Endodermal cell (in vitro differentiated cells): ENCODE results near the gene PURB. TPM values are rescaled to one million over a fixed set of nuclear protein-coding genes. Genes with fewer than 3 reads are reported as not detected.
"Not testable (repeated sequence)": the region's sequence is repeated elsewhere in the genome, so short reads cannot be mapped to it uniquely, and the experiment has no call there.

Experiments
- DNase-seq: peaks from one replicate; pipeline ENCODE4 v3.0.0-alpha.2; 2017
- H3K27ac ChIP-seq: 2 replicates; pipeline ENCODE4 v1.5.1; 2013; ENCODE audit warnings: mild to moderate bottlenecking, low read depth, low read length, moderate library complexity
- H3K27me3 ChIP-seq: 2 replicates; pipeline ENCODE4 v1.6.1; 2013; ENCODE audit warnings: mild to moderate bottlenecking, low read length, moderate library complexity; ENCODE audit not compliant: insufficient read depth, control insufficient read depth, poor library complexity, severe bottlenecking
- H3K36me3 ChIP-seq: 2 replicates; pipeline ENCODE4 v1.7.0; 2013; ENCODE audit warnings: mild to moderate bottlenecking, low read length, moderate library complexity; ENCODE audit not compliant: control insufficient read depth, insufficient read depth
- H3K4me1 ChIP-seq: one replicate; pipeline ENCODE4 v1.7.0; 2013; ENCODE audit warnings: low read length; ENCODE audit not compliant: control insufficient read depth, insufficient read depth
- H3K4me3 ChIP-seq: 2 replicates; pipeline ENCODE4 v1.5.1; 2013; ENCODE audit warnings: mild to moderate bottlenecking, low read length, moderate library complexity
- H3K9ac ChIP-seq: 2 replicates; pipeline ENCODE4 v1.6.1; 2013; ENCODE audit warnings: mild to moderate bottlenecking, low read length, moderate library complexity; ENCODE audit not compliant: poor library complexity, severe bottlenecking; ENCODE audit errors: extremely low read depth
- H3K9me3 ChIP-seq: 2 replicates; pipeline ENCODE4 v1.6.1; 2013; ENCODE audit warnings: mild to moderate bottlenecking, low read length, moderate library complexity; ENCODE audit not compliant: control insufficient read depth
- H3K27ac Mint-ChIP-seq: 2 replicates; pipeline ENCODE4 v1.8.0; 2020; ENCODE audit warnings: mixed read lengths
- H3K27me3 Mint-ChIP-seq: 2 replicates; pipeline ENCODE4 v1.8.0; 2021; ENCODE audit warnings: mild to moderate bottlenecking, mixed read lengths; ENCODE audit not compliant: insufficient read depth
- H3K36me3 Mint-ChIP-seq: 2 replicates; pipeline ENCODE4 v1.8.0; 2020; ENCODE audit warnings: low read depth, mixed read lengths
- H3K4me1 Mint-ChIP-seq: 2 replicates; pipeline ENCODE4 v1.8.0; 2020; ENCODE audit warnings: mixed read lengths
- H3K4me3 Mint-ChIP-seq: 2 replicates; pipeline ENCODE4 v1.8.0; 2020; ENCODE audit warnings: mild to moderate bottlenecking, moderate library complexity, mixed read lengths
- H3K9me3 Mint-ChIP-seq: 2 replicates; pipeline ENCODE4 v1.8.0; 2020; ENCODE audit warnings: mild to moderate bottlenecking, mixed read lengths
- WGBS, 2 experiments: methylation state at CpG; one replicate each; pipeline versions ENCODE4 v1.1.5 to v1.1.7; 2013; ENCODE audit warnings: missing lambda C conversion rate in 2 of 2, mixed read lengths in 1 of 2; ENCODE audit not compliant: insufficient coverage in 1 of 2, insufficient read length in 1 of 2; 5-methylcytosine and 5-hydroxymethylcytosine counted together
- total RNA-seq, 2 donors: library from RNA; stranded (reverse); fragmentation: NEBNext Ultra II Directional in 1 of 2; extraction: Animal tissue kit (Norgen Biotek cat#: 25700) in 1 of 2; gene quantifications; 2 replicates in 1 of 2; 3 replicates in 1 of 2; pipeline ENCODE4 v1.2.1, GENCODE V29; 2021
- TF ChIP-seq, protein P1 (sequence below): fragments of 200-600 bp; sonication (generic); conservative IDR thresholded peaks from 2 replicates; pipeline ENCODE4 v1.5.0; 2021; ENCODE audit warnings: antibody characterized with exemption, mild to moderate bottlenecking

The PURB gene
- total RNA-seq, 2 donors from 2014 or later: 24.7 to 29.8 TPM

DNA sequence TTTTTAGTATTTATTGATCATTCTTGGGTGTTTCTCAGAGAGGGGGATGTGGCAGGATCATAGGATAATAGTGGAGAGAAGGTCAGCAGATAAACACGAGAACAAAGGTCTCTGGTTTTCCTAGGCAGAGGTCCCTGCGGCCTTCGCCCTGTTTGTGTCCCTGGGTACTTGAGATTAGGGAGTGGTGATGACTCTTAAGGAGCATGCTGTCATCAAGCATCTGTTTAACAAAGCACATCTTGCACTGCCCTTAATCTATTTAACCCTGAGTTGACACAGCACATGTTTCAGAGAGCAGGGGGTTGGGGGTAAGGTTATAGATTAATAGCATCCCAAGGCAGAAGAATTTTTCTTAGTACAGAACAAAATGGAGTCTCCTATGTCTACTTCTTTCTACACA lies 15.0 kb downstream of the PURB start:
- WGBS, 2 experiments: 95% methylated on average over 3 of the region's 3 CpGs; no CpG with 5 or more reads in 1 of the 2 experiments
- H3K36me3 ChIP-seq, H3K4me3 Mint-ChIP-seq, H3K27me3 Mint-ChIP-seq, H3K27ac Mint-ChIP-seq, H3K4me1 ChIP-seq, H3K4me1 Mint-ChIP-seq, H3K27ac ChIP-seq, H3K9me3 ChIP-seq, H3K9ac ChIP-seq, H3K36me3 Mint-ChIP-seq, H3K27me3 ChIP-seq, H3K4me3 ChIP-seq, DNase-seq: not testable (repeated sequence)
- H3K9me3 Mint-ChIP-seq: peaks cover 30% of the 10 kb centered on the region

DNA sequence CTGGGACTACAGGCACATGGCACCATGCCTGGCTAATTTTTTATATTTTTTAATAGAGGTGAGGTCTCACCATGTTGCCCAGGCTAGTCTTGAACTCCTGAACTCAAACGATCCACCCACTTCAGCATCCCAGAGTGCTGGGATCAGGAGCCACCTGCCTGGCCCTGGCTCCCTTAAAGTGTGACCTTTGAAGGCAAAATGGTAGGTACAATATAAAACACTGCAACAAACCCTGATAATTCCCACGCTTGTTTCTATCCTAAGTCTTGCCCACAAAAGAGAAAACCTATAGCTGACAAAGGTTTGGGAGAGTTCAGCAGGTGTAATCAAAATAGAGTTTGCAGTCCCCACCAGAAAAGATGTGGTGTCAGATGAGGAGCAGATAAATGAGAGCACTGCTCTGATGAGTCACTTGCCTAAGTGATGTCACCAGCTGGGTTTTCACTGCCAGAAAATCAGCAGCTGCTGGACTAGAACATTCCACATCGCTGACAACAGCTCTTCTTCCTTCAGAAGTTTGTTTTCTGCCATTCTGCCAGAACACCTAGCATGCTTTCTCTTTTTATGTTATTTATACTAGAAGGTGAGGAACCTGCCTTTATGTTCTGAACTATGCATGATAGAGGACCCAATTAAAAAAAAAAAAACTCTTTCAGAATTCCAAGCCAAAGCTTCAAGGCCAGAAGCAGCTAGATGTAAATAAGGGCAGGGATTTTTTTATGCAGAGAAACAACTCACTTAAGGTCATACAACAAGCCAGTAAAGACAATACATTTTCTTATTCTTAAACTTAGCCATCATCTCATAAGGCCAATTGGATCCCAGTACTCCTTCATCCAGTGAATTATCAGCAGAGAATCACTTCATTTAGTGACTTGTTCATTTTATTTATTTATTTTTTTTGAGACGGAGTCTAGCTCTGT lies 18.0 kb downstream of the PURB start:
- Mint-ChIP-seq H3K27ac (no peak overlapping the region), H3K9me3 (peaks cover 18% of the 10 kb centered on the region), H3K4me1 (no peaks in the 10 kb centered on the region), H3K4me3 (no peak overlapping the region), H3K27me3 (peaks cover 7% of the 10 kb centered on the region), H3K36me3 (no peaks in the 10 kb centered on the region)
- H3K27ac ChIP-seq: no peak overlapping the region
- H3K4me3 ChIP-seq: no peak overlapping the region
- DNase-seq: no peak
- no peaks in the 10 kb centered on the region for H3K9me3 ChIP-seq
- H3K4me1 ChIP-seq: no peaks in the 10 kb centered on the region
- no peak overlapping the region for H3K9ac ChIP-seq
- H3K36me3 ChIP-seq: no peaks in the 10 kb centered on the region
- TF ChIP-seq, protein P1, sequence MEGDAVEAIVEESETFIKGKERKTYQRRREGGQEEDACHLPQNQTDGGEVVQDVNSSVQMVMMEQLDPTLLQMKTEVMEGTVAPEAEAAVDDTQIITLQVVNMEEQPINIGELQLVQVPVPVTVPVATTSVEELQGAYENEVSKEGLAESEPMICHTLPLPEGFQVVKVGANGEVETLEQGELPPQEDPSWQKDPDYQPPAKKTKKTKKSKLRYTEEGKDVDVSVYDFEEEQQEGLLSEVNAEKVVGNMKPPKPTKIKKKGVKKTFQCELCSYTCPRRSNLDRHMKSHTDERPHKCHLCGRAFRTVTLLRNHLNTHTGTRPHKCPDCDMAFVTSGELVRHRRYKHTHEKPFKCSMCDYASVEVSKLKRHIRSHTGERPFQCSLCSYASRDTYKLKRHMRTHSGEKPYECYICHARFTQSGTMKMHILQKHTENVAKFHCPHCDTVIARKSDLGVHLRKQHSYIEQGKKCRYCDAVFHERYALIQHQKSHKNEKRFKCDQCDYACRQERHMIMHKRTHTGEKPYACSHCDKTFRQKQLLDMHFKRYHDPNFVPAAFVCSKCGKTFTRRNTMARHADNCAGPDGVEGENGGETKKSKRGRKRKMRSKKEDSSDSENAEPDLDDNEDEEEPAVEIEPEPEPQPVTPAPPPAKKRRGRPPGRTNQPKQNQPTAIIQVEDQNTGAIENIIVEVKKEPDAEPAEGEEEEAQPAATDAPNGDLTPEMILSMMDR: no peak
- no peaks in the 10 kb centered on the region for H3K27me3 ChIP-seq
- WGBS, 2 experiments: 60 to 72% methylated on average over 3 to 4 of the region's 4 CpGs

DNA sequence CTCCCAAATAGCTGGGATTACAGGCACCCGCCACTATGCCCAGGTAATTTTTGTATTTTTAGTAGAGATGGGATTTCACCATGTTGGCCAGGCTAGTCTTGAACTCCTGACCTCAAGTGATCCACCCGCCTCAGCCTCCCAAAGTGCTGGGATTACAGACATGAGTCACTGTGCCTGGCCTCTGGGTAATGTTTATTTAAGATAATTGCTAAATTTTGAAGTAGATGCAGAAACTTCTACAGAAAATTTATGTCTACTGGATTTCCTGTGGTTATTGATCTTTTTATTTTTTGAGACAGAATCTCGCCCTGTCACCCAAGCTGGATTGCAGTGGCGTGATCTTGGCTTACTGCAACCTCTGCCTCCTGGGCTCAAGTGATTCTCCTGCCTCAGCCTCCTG lies 23.4 kb downstream of the PURB start:
- H3K4me1 Mint-ChIP-seq, H3K4me3 Mint-ChIP-seq, H3K4me3 ChIP-seq, H3K36me3 ChIP-seq, H3K27me3 ChIP-seq, H3K27me3 Mint-ChIP-seq, H3K27ac ChIP-seq, DNase-seq, H3K27ac Mint-ChIP-seq, H3K9ac ChIP-seq, H3K9me3 ChIP-seq, H3K36me3 Mint-ChIP-seq, H3K4me1 ChIP-seq, H3K9me3 Mint-ChIP-seq: not testable (repeated sequence)
- 86 to 95% methylated on average over 3 to 4 of the region's 4 CpGs for WGBS, 2 experiments

DNA sequence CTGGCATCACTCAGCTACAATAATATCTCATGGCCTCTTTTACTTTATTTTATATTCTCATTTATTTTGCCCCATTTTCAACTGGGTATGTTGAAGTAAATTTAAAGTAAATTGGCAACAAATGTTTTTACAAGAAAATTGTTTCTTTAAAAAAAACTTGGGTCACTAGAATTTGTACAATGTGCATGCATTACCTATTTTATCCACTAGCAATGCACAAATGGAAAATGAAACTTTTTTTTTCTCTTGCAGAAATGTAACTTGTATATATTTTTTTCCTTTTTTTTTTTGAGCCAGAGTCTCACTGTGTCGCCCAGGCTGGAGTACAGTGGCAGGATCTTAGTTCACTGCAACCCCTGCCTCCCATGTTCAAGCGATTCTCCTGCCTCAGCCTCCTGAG lies 27.2 kb downstream of the PURB start:
- H3K4me3 Mint-ChIP-seq: no peak overlapping the region
- H3K36me3 Mint-ChIP-seq: no peaks in the 10 kb centered on the region
- Histone ChIP-seq H3K9ac (no peak overlapping the region), H3K27ac (no peak overlapping the region), H3K4me1 (no peaks in the 10 kb centered on the region), H3K4me3 (no peak overlapping the region), H3K27me3 (no peaks in the 10 kb centered on the region), H3K9me3 (no peaks in the 10 kb centered on the region), H3K36me3 (no peaks in the 10 kb centered on the region)
- H3K27ac Mint-ChIP-seq: no peak overlapping the region
- WGBS, 2 experiments: 89 to 100% methylated on average over 2 of the region's 2 CpGs
- no peak for DNase-seq
- TF ChIP-seq, protein P1: peak; percentile 33
- no peaks in the 10 kb centered on the region for H3K9me3 Mint-ChIP-seq
- H3K4me1 Mint-ChIP-seq: no peaks in the 10 kb centered on the region
- no peaks in the 10 kb centered on the region for H3K27me3 Mint-ChIP-seq
